OCI-LY7 (cell line): ENCODE results near the gene PPM1G.

Experiments
- CTCF ChIP-seq: fragments of 200-600 bp; sonication (generic); conservative IDR thresholded peaks from 2 replicates; pipeline ENCODE4 v1.5.1; 2014; ENCODE audit warnings: mild to moderate bottlenecking, antibody characterized with exemption, low read length, moderate library complexity, mixed read lengths
- EZH2phosphoT487 ChIP-seq: fragments of 200-600 bp; sonication (generic); IDR thresholded peaks from 2 replicates; pipeline ENCODE4 v1.6.1; 2018; ENCODE audit warnings: low read depth, borderline replicate concordance, mild to moderate bottlenecking, mixed run types, antibody characterized with exemption, low read length, moderate library complexity, mixed read lengths

- TF ChIP-seq CTCF, result no peak
- TF ChIP-seq EZH2phosphoT487, result no peak
Observed at GRCh38 chr2:27356056-27356381, 53.4 kb downstream of the PPM1G start.
